MCF 10A (cell line): Measurements from ENCODE around the gene FNDC4. TPM values are rescaled to one million over a fixed set of nuclear protein-coding genes. Genes with fewer than 3 reads are reported as not detected.

ENCODE experiments used
- BruUV-seq: library from RNA; stranded (reverse); fragments of 400-500 nt; replicated peaks from 2 replicates; lab custom pipeline; 2021; lab: Mats Ljungman, UMichigan
- CTCF ChIA-PET: fragments of 300-600 bp; sonication (Branson Sonifier 250); formaldehyde crosslinking; extraction: SDS; loops from one replicate; lab custom pipeline; 2021; ENCODE audit warnings: antibody characterized with exemption, inconsistent platforms; lab: Yijun Ruan, JAX
- POLR2A ChIA-PET: fragments of 300-600, 350-650 bp; sonication (Branson Sonifier 250); formaldehyde crosslinking; extraction: SDS; loops from one replicate; lab custom pipeline; 2020; ENCODE audit warnings: antibody characterized with exemption, inconsistent platforms; lab: Yijun Ruan, JAX
- DNase-seq: peaks from one replicate; pipeline ENCODE4 v3.0.0-alpha.2; 2018; ENCODE audit not compliant: unreplicated experiment
- H3K27ac Mint-ChIP-seq: one replicate; pipeline ENCODE4 v1.8.0; 2022; ENCODE audit warnings: mild to moderate bottlenecking, low read depth, mixed read lengths; ENCODE audit not compliant: unreplicated experiment
- H3K27me3 Mint-ChIP-seq: one replicate; pipeline ENCODE4 v1.8.0; 2022; ENCODE audit warnings: mixed read lengths; ENCODE audit not compliant: insufficient read depth, unreplicated experiment
- H3K36me3 Mint-ChIP-seq: one replicate; pipeline ENCODE4 v1.8.0; 2022; ENCODE audit warnings: mild to moderate bottlenecking, moderate library complexity, mixed read lengths; ENCODE audit not compliant: insufficient read depth, unreplicated experiment
- H3K4me1 Mint-ChIP-seq: one replicate; pipeline ENCODE4 v1.8.0; 2022; ENCODE audit warnings: mixed read lengths; ENCODE audit not compliant: insufficient read depth, unreplicated experiment
- H3K4me3 Mint-ChIP-seq: one replicate; pipeline ENCODE4 v1.8.0; 2022; ENCODE audit warnings: mild to moderate bottlenecking, moderate library complexity, mixed read lengths; ENCODE audit not compliant: unreplicated experiment
- H3K9me3 Mint-ChIP-seq: one replicate; pipeline ENCODE4 v1.8.0; 2022; ENCODE audit warnings: mixed read lengths; ENCODE audit not compliant: unreplicated experiment
- intact Hi-C: fragments of 100-400 bp; cut with micrococcal nuclease; formaldehyde crosslinking; loops from 2 replicates; pipeline ENCODE4 v1.14.1; 2022
- total RNA-seq: library from RNA; stranded (reverse); gene quantifications from 2 replicates; pipeline ENCODE4 v1.2.3, GENCODE V29; 2022
- TF ChIP-seq, protein P1 (sequence below): fragments of 200-600 bp; IDR thresholded peaks from one replicate; pipeline ENCODE4 v1.8.0; 2022; ENCODE audit warnings: antibody characterized with exemption, mild to moderate bottlenecking; ENCODE audit not compliant: unreplicated experiment

The FNDC4 gene
- total RNA-seq, 1 experiment from 2014 or later: 0.79 TPM

DNA sequence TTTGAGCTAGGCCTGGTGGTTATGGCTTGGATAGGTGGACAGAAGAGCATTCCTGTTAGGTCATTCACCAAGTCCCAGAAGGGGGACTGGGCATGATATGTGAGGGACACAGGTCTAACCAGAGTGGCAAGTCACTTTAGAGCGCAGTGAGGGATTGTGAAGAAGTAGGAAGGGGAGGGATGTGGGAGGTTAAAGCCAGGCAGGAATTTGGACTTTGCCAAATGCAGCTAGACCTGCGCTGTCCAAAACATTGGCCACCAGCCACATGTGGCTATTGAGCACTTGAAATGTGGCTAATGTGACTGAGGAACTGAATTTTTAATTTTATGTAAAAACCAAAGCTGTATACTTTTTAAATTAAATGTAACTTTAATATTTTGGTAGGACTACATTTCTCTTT lies 25.3 kb upstream of the FNDC4 start:
- Mint-ChIP-seq H3K4me3 (no peak overlapping the region), H3K27me3 (no peaks in the 10 kb centered on the region), H3K4me1 (no peaks in the 10 kb centered on the region), H3K9me3 (no peaks in the 10 kb centered on the region), H3K36me3 (no peaks in the 10 kb centered on the region), H3K27ac (no peak overlapping the region)
- BruUV-seq: no TSS peak
- TF ChIP-seq, protein P1, sequence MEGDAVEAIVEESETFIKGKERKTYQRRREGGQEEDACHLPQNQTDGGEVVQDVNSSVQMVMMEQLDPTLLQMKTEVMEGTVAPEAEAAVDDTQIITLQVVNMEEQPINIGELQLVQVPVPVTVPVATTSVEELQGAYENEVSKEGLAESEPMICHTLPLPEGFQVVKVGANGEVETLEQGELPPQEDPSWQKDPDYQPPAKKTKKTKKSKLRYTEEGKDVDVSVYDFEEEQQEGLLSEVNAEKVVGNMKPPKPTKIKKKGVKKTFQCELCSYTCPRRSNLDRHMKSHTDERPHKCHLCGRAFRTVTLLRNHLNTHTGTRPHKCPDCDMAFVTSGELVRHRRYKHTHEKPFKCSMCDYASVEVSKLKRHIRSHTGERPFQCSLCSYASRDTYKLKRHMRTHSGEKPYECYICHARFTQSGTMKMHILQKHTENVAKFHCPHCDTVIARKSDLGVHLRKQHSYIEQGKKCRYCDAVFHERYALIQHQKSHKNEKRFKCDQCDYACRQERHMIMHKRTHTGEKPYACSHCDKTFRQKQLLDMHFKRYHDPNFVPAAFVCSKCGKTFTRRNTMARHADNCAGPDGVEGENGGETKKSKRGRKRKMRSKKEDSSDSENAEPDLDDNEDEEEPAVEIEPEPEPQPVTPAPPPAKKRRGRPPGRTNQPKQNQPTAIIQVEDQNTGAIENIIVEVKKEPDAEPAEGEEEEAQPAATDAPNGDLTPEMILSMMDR: no peak
- intact Hi-C loops: no loop called here
- DNase-seq: no peak
- CTCF ChIA-PET: no interaction called here
- POLR2A ChIA-PET: interaction anchor here (0.5 kb wide), 1 partner anchor 1119 kb away, joined by 3 read pairs; no protein-coding TSS in a partner anchor

GRCh38 chr2:27518782-27519113 lies 23.7 kb upstream of the FNDC4 start:
- no peak for DNase-seq
- no peaks in the 10 kb centered on the region for H3K9me3 Mint-ChIP-seq
- CTCF ChIA-PET: interaction anchor here (0.6 to 0.7 kb wide), 3 partner anchors 29 to 1006 kb away, joined by 3 to 5 read pairs (median 5); no protein-coding TSS in a partner anchor
- H3K4me1 Mint-ChIP-seq: no peaks in the 10 kb centered on the region
- no peaks in the 10 kb centered on the region for H3K36me3 Mint-ChIP-seq
- POLR2A ChIA-PET: no interaction called here
- peaks cover 11% of the 10 kb centered on the region for H3K27me3 Mint-ChIP-seq
- H3K4me3 Mint-ChIP-seq: no peak overlapping the region
- H3K27ac Mint-ChIP-seq: no peak overlapping the region
- intact Hi-C loops: no loop called here
- no TSS peak for BruUV-seq
- TF ChIP-seq, protein P1: no peak

- ChIA-PET POLR2A (interaction anchor here (0.6 kb wide), 1 partner anchor 109 kb away, joined by 3 read pairs; no protein-coding TSS in a partner anchor), CTCF (interaction anchor here (0.6 kb wide), 3 partner anchors 28 to 1007 kb away, joined by 3 to 5 read pairs (median 5); no protein-coding TSS in a partner anchor)
- intact Hi-C loops: no loop called here
- H3K4me3 Mint-ChIP-seq: no peak overlapping the region
- no peaks in the 10 kb centered on the region for H3K4me1 Mint-ChIP-seq
- no peak for DNase-seq
- peaks cover 16% of the 10 kb centered on the region for H3K27me3 Mint-ChIP-seq
- no peaks in the 10 kb centered on the region for H3K9me3 Mint-ChIP-seq
- no peak overlapping the region for H3K27ac Mint-ChIP-seq
- BruUV-seq: no TSS peak
- no peaks in the 10 kb centered on the region for H3K36me3 Mint-ChIP-seq
- TF ChIP-seq, protein P1: no peak
Measured at GRCh38 chr2:27518113-27518781, 23.2 kb upstream of the FNDC4 start.

- BruUV-seq: no TSS peak
- H3K9me3 Mint-ChIP-seq: no peaks in the 10 kb centered on the region
- H3K36me3 Mint-ChIP-seq: no peaks in the 10 kb centered on the region
- H3K4me1 Mint-ChIP-seq: no peaks in the 10 kb centered on the region
- peak; percentile 29 for DNase-seq
- intact Hi-C loops: no loop called here
- H3K27me3 Mint-ChIP-seq: peaks cover 14% of the 10 kb centered on the region
- TF ChIP-seq, protein P1: no peak
- no peak overlapping the region for H3K27ac Mint-ChIP-seq
- CTCF ChIA-PET: no interaction called here
- no peak overlapping the region for H3K4me3 Mint-ChIP-seq
- POLR2A ChIA-PET: interaction anchor here (0.5 to 0.6 kb wide), 2 partner anchors 17 to 1005 kb away, joined by 3 to 4 read pairs; no protein-coding TSS in a partner anchor
Measured at GRCh38 chr2:27509326-27509725, 14.3 kb upstream of the FNDC4 start.
